Femur (tissue), 1 donor: ENCODE data around the gene MEPCE.

Source experiments
- DNase-seq: peaks from one replicate; pipeline ENCODE4 v3.0.0-alpha.2; 2017

MEPCE gene

GRCh38 chr7:100407285-100408180 is 22.1 kb upstream of the MEPCE start:
- no peak for DNase-seq

GRCh38 chr7:100411101-100411500 is 18.5 kb upstream of the MEPCE start:
- DNase-seq: no peak

DNA sequence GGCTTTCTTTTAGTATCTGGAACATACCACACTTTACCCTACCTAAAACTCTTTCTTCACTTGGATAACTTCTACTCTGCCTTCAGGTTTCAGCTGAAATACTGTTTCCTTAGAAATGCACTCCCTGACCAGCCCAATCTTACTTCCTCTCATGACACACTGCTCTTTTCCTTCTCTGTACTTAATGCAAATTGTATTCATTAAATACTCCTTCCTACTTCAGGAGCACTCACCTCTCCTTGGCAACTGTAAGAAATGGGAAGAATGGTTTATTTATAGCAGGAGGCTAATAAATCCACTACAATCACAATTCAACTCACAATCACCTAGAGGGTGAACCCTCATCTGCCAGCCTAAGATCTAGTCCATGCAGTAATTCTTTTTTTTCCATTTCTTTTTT is 16.3 kb upstream of the MEPCE start:
- no peak for DNase-seq

- no peak for DNase-seq
These were observed 15.7 kb upstream of the MEPCE start for GRCh38 chr7:100413889-100414288.

- DNase-seq: no peak
These were observed 14.2 kb upstream of the MEPCE start for GRCh38 chr7:100415448-100415847.

DNA sequence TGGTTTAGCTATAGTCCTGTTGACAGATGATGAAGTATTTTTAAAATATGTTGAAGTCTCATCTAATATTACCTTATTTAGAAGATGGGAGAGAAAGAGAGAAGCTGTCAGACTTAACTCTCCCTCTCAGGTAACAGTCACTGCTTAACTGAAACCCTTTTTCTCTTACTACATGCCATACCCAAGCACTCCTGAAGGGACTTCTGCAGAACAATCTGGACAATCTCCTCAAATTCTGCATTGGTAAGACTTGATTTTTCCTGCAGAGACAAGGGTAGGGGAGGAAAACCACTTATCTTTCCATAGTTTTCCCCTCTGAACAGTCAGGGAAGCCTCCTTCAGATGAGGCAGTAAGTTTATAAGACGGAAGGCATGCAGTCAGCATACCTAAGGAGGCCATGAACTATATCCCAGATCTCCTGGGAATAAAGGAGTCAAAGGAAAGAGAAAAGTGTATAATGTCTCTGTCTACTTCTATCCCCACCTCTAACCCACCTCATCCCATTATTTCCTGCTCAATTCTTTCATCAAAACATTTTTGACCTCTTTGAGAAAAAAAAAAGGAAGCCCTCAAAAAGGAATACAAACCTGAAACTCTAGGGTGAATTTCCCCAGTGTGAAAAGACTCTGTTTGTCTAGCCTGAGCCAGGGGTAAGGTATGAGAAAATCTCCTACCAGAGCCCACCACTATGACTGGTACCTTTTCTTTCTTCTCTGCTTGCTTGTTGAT is 10.5 kb upstream of the MEPCE start:
- no peak for DNase-seq

GRCh38 chr7:100419660-100420226 is 9.9 kb upstream of the MEPCE start:
- DNase-seq: no peak

GRCh38 chr7:100423315-100423714 is 6.3 kb upstream of the MEPCE start:
- no peak for DNase-seq

DNA sequence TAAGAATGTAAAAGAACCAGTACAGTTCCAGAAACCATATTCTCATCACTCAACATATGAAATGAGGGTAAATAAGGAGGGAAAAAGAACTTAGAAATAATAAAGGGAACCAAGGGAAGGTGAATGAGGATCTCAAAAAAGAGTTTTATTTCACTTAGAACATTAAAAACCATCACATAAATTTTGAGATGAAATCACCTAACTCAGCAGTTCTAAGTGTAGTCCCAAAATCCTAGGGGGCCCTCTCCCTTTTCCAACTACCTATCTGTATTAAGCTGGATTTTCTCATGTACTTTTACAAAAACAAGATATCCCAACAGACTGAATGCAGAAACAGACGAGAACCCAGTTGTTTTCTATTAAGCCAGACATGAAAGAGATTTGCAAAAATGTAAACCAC is 4.3 kb upstream of the MEPCE start:
- no peak for DNase-seq

DNA sequence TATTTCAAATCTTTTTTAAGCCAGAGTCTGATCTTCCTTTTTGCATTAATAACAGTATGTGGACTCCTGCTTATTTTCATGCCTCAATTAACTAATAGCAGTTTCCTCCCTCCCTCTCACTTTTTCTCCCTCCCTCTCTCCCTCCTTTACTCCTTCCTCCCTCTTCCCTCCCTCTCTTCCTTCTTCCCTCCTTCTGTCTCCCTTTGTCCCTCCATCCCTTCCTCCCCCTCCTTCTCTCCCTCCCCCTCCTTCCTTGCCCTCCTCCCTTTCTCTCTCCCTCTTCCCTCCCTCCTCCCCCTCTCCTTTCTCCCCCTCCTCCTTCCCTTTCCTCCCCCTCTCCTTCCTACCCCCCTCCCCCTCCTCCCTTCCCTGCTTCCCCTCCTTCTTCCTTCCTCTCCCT is 3.1 kb upstream of the MEPCE start:
- no peak for DNase-seq

DNA sequence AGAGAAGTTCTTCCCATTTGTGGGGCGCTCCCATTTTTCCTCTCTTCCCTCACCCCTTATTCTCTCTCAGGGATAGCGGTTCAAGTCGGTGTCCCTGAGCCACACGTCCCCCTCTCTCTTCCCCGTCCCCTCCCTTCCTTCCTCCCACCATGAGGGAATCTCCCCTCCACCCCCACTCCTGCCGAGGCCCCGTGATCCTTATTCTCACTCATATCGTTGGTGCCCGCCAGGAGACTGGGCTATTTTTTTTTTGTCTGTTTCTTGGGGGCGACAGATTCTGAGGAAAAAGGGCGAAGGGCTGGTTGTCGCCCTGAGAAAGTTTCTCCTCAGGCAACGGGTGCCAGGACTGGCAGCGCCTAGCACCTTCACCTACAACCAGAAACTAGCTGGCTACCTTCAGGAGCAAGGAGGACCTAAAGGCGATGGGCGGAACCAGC is 1.9 kb upstream of the MEPCE start:
- DNase-seq: no peak

- DNase-seq: peak; percentile 97
These were observed 1.2 kb upstream of the MEPCE start, which contains the start of gene ZCWPW1 for GRCh38 chr7:100428199-100428966. Gene ZCWPW1 (minus strand): TSS chr7:100428703. CDS start chr7:100420649, 8,054 bp downstream.

DNA sequence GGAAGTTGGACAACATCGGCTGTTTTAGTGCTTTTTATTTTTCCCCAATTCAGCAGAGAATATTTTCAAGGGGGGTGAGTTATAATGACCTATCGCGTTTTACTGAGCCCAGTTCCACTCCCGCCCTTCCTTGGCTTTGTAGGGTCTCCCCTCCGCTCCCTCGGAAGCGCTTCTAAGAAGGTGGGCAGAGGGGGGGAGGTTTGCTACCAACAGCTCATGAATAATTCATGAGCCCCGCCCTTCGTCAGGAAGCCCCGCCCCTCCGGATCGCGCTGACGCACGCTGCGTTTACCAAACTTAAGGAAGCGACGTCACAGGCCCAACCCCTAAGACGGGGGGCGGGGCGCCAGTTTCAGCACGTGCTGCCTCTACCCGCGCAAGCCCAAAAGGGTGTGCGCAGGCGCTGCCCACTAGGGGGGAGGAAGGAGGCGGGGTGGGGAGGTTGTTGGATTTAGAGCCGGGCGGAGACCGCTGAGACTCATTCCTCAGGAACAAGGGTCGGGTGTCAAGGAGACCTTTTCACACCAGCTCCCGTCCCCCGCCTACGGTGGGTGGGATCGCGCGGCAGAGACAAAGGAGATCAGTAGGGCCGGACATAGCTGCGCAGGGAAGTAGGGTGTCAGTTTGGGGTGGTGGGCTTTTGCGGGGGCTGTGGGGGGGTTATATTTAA is 529 bp upstream of the MEPCE start:
- DNase-seq: peak; percentile 100

DNA sequence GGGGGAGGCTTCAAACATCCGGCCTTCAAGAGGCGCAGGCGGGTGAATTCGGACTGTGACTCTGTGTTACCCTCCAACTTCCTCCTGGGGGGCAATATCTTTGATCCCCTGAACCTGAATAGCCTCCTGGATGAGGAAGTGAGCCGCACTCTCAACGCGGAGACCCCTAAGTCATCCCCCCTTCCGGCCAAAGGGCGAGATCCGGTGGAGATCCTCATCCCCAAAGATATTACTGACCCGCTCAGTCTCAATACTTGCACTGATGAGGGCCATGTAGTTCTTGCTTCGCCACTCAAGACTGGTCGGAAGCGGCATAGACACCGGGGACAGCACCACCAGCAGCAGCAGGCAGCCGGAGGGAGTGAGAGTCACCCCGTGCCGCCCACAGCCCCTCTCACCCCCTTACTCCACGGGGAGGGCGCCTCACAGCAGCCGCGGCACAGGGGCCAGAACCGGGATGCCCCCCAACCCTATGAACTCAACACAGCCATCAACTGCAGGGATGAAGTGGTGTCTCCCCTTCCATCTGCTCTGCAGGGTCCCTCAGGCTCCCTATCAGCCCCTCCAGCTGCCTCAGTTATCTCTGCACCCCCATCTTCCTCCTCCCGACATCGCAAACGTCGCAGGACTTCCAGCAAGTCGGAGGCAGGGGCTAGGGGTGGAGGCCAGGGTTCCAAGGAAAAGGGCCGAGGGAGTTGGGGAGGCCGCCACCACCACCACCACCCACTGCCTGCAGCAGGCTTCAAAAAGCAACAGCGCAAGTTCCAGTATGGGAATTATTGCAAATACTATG is 1.1 kb downstream of the MEPCE start:
- DNase-seq: no peak

GRCh38 chr7:100431286-100431735 is 1.7 kb downstream of the MEPCE start:
- no peak for DNase-seq

- no peak for DNase-seq
These were observed 2.4 kb downstream of the MEPCE start for GRCh38 chr7:100432053-100432452.

GRCh38 chr7:100432621-100433275 is 3.1 kb downstream of the MEPCE start:
- DNase-seq: no peak

DNA sequence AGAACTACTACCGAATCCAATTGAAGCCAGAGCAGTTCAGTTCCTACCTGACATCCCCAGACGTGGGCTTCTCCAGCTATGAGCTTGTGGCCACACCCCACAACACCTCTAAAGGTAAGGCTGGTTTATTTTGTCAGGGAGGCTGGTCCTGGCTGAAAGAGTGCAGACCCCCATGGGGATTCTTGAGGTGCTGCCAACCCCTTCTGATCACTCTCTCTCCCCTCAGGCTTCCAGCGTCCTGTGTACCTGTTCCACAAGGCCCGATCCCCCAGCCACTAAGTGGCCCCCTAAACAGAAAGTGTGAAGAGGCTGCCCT is 3.6 kb downstream of the MEPCE start:
- DNase-seq: no peak

- DNase-seq: no peak
These were observed 4.1 kb downstream of the MEPCE start for GRCh38 chr7:100433592-100434296.
